KOPT-K1 (cell line): ENCODE results near the gene STX3.
"Not testable (repeated sequence)": the region's sequence is repeated elsewhere in the genome, so short reads cannot be mapped to it uniquely, and the experiment has no call there.

ENCODE experiments used
- H3K27ac ChIP-seq: fragments of 200-600 bp; sonication (generic); 2 replicates; pipeline ENCODE4 v1.5.1; 2016; ENCODE audit warnings: antibody characterized with exemption, mild to moderate bottlenecking, low read depth, low read length; ENCODE audit not compliant: poor library complexity, severe bottlenecking
- H3K36me3 ChIP-seq: fragments of 200-600 bp; sonication (generic); 2 replicates; pipeline ENCODE4 v1.5.1; 2017; ENCODE audit warnings: antibody characterized with exemption, mild to moderate bottlenecking, low read length, moderate library complexity; ENCODE audit not compliant: insufficient read depth
- H3K9me3 ChIP-seq: fragments of 200-600 bp; sonication (generic); 2 replicates; pipeline ENCODE4 v1.5.1; 2017; ENCODE audit warnings: antibody characterized with exemption, low read length, mild to moderate bottlenecking; ENCODE audit not compliant: insufficient read depth, poor library complexity, severe bottlenecking

The STX3 gene

DNA sequence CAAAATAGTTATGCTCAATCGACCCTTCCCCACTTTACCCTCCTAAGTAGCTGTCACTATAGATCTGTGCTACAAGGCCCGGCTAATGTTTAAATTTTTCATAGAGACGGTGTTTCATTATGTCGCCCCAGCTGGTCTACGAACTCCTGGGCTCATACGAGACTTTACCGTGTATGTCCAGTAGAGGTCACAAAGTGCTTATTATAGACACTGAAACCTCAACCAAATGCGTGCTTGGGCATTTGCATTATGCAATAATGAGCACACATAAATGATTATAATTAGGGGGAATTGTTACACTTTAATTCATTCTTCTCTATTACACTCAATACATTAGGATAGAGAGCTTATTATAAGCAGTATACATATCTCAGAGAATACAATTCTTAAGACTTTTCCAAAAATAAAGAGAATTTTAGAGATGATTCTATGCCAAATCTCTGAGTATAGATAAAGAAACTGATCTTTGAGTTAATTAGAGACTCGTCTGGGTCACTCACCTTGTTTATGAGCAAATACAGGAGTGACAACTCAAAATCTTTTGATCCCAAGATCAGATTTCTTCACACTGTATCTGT, 67.9 kb downstream of the STX3 start:
- no peaks in the 10 kb centered on the region for H3K9me3 ChIP-seq
- no peak overlapping the region for H3K27ac ChIP-seq
- H3K36me3 ChIP-seq = no peaks in the 10 kb centered on the region

DNA sequence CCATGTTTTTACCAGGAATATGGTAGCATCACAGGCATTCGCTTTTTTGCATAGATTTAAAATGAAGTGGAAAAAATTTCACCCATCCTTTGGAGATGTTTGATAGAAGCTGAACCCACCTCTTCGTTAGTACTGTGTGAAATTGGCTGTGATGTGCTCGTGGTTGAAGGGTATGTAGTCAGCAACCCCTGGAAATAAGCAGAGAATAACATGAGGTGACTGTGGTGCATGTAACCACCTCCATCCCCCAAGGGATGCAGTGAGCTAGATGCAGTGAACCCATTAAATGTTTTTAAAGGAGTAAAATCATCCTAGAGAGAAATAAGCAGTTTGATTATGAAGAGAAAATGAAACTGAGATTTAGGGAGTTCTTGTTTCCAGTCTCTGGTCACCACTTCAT, 74.2 kb downstream of the STX3 start:
- Histone ChIP-seq H3K9me3 (no peaks in the 10 kb centered on the region), H3K36me3 (no peaks in the 10 kb centered on the region), H3K27ac (no peak overlapping the region)

DNA sequence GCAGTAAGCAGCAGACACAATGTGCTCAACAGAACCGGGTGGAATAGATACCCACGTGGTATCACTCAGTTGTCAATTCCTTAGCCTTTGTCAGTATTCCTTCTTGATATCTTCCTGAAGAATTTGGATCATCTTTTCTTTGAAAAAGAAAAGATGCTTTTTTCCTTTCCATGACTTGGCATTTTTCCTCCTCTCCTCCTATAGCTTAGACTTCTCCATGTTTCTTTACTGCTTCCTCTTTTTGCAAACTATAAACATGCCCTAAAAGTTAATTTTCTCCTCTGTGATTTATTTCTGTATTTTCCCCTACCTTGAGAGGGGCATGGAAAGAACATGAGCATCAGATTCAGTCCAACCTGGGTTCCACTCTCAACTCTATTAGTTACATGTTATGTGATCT, 78.4 kb downstream of the STX3 start:
- H3K9me3 ChIP-seq = no peaks in the 10 kb centered on the region
- no peaks in the 10 kb centered on the region for H3K36me3 ChIP-seq
- H3K27ac ChIP-seq = no peak overlapping the region

DNA sequence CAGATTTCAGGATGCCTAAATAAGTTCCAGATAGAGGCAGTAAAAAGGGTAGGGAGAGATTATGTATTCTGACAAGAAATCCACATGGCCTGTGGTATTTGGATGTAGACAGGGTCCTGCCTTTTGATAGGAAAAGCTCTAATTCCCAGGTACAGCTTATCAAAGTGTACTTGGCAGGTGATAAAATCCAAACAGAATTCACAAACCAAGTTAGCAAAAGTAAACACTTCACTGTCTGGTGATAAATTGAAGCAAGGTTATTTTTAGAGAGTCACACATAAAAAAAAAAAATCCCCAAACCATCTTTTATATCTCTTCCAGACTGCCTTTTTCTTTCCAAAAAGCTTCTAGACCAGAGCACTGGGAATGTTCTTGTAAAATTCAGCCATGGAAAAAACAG, 84.4 kb downstream of the STX3 start:
- Histone ChIP-seq H3K36me3 (no peaks in the 10 kb centered on the region), H3K9me3 (no peaks in the 10 kb centered on the region), H3K27ac (no peak overlapping the region)

DNA sequence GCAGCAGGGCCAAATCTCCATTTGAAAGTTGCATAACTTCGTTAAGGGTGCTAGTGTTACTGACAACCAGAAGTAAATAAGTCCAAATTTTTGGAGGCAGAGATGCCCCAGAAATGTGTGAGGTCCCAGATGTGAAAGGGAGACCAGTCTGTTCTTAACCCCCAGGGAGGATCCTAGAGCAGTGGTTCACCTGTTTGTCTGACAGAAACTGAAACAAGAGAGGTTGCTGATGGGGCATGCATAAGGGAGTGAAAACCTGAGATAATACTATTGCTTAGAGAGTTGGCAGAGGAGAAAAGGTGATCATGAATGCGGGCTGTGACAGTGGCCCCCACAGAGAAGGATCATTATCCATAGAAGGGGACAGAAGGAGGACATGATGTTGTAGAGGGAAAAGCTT, 86.3 kb downstream of the STX3 start:
- H3K9me3 ChIP-seq = no peaks in the 10 kb centered on the region
- H3K36me3 ChIP-seq = no peaks in the 10 kb centered on the region
- H3K27ac ChIP-seq = no peak overlapping the region

DNA sequence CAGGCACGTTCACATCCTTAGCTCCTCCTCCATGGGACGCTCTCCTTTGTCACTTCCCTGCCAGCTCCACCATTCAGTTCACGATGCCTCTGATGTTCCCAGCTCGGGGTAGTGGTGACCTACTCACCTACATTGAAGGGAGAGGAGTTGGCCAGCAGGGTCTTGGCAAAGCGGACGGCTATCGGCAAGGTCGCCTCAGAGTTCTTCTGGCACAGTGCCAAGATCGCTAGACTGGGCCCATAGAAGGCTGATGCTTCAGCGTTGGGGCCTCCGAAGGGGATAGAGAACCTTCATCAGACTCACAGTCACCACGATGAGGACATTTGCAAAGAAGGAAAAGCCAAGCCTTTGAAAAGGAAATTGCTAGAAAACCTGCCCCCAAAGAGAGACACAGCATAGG, 87.1 kb downstream of the STX3 start:
- Histone ChIP-seq H3K36me3 (no peaks in the 10 kb centered on the region), H3K27ac (no peak overlapping the region), H3K9me3 (no peaks in the 10 kb centered on the region)

DNA sequence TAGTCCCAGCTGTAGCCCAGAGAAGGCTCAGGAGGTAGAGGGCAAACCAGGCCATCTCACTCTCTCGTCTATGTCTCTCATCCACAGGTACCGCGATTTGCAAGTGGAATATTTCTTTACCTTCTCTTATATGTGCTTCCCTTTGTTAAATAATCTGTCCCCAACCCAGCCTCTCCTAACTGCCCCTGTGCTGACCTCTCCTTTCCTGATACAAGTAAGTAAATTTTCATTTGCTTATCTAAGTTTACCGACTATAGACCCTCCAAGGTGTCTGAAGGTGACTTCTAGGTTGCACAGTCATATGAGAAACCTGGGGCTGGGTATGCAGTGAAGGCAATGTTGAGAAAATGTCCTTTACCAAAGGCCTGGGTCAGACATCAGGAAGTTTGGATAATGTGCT, 90.2 kb downstream of the STX3 start, which contains the start of gene CBLIF:
TSS of gene CBLIF (minus strand) at position 101 of the 400 bp plus-strand sequence. CDS start at position 55, 46 bp downstream.
- no peaks in the 10 kb centered on the region for H3K9me3 ChIP-seq
- H3K36me3 ChIP-seq = no peaks in the 10 kb centered on the region
- H3K27ac ChIP-seq = no peak within 1 kb of the TSS

DNA sequence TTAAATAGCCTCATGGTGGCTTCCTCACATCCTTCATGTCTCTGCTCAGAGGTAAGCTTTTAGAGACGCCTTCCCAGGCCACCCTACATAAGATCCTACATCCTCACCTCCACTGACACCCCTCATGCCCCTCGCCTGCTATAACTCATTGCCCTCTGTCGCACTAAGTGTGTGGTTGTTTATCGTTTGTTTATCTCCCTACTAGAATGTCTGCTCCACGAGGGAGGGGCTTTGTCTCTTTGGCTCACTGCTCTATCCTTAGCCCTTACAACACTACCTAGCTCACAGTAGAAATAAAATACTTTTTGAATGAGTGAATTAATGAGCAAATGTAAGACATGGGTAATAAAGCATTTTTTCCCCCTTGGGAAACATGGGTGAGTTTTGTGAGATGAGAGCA, 91.4 kb downstream of the STX3 start:
- Histone ChIP-seq H3K9me3 (no peaks in the 10 kb centered on the region), H3K27ac (no peak overlapping the region), H3K36me3 (no peaks in the 10 kb centered on the region)

DNA sequence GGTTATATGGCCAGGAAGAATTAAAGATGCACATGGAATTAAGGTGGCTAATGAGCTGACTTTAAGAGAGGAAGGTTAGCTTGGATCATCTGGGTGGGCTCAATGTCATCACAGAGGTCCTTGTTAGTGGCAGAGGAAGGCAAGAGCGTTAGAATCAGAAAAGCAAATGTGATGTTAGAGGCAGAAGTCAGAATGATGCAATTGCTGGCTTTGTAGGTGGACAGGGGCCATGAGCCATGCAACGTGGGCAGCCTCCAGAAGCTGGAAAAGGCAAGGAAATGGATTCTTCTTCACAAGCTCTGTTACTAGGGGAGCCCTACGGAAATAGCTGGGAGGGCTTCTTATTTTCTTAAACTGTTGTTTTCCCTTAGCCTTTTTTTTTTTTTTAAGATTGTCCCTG, 92.5 kb downstream of the STX3 start:
- Histone ChIP-seq H3K27ac (no peak overlapping the region), H3K9me3 (no peaks in the 10 kb centered on the region), H3K36me3 (no peaks in the 10 kb centered on the region)

DNA sequence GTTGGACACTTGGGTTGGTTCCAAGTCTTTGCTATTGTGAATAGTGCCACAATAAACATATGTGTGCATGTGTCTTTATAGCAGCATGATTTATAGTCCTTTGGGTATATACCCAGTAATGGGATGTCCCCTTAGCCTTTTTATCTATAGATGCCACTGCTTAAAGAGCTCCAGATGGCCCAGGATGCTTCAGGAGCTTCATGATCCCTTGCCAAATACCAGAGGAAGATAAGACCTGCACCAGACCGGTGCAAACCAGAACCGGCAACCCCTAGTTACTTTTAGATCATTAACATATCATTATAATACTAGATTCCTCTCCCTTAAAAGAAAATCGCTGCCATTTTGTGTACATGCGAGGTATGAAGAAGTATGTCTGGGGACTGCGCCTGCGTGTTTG, 93.3 kb downstream of the STX3 start:
- not testable (repeated sequence) for H3K9me3 ChIP-seq

DNA sequence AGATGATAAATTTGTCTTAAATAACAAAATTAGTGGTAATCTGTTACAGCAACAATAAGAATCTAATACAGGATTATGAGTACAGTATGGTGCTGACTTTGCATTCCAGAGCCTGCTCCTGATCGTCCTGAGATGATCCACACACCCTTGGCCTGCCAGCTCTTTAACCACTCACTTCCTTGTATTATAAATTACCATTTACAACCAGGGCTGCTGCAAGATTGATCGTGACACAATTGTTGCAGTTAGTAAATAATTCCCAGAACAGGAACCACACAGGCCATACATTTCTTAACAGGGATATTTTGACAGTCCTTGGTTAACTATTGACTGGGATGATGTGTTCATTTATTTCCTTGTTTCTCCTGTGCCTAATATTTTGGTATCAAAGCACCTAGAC, 94.0 kb downstream of the STX3 start:
- H3K9me3 ChIP-seq = no peaks in the 10 kb centered on the region
- no peaks in the 10 kb centered on the region for H3K36me3 ChIP-seq
- no peak overlapping the region for H3K27ac ChIP-seq

More for the DNA sequence above, 93.3 kb downstream of the STX3 start:
- not testable (repeated sequence) for H3K27ac ChIP-seq, H3K36me3 ChIP-seq

DNA sequence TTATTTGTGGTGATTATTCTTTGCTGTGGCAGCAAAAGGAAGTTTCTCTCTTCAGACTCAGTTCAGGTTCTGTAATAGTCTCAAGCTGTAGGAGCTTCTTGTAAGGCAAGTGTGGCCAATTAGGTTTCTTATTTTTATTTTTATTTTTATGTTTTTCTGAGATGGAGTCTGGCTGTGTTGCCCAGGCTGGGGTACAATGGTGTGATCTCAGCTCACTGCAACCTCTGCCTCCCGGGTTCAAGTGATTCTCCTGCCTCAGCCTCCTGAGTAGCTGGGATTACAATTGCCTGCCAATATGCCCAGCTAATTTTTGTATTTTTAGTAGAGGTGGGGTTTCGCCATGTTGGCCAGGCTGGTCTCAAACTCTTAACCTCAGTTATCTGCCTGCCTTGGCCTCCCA, 94.4 kb downstream of the STX3 start:
- H3K36me3 ChIP-seq, H3K27ac ChIP-seq, H3K9me3 ChIP-seq: not testable (repeated sequence)

DNA sequence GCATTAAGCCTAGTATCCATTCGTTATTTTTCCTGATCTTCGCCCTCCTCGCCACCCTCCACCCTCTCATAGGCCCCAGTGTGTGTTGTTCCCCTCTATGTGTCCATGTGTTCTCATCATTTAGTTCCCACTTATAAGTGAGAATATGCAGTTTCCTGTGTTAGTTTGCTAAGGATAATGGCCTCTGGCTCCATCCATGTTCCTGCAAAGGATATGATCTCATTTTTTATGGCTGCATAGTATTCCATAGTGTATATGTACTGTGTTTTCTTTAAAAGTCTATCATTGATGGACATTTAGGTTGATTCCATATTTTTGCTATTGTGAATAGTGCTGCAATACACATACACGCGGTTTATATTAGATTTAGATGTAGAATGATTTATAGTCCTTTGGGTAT, 96.2 kb downstream of the STX3 start:
- not testable (repeated sequence) for H3K36me3 ChIP-seq, H3K9me3 ChIP-seq, H3K27ac ChIP-seq

DNA sequence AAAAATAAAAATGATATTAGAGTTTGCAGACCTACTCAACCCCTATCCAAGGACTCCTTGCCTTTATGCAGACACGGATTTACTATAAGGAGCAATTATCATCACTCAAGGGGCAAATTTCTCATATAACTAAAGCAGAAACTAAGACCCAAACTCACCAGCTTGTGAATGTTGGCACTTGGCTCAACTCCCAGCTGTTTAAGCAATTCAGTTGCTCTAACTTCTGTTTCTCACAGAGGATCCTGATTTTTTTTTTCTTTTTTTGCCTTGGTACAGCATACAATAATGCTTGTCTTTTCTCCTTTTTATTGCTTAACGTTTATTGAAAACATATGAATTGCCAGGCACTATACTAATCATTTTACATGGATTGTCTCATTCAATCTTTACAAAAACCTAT, 99.7 kb downstream of the STX3 start:
- H3K27ac ChIP-seq = no peak overlapping the region
- H3K9me3 ChIP-seq = no peaks in the 10 kb centered on the region
- no peaks in the 10 kb centered on the region for H3K36me3 ChIP-seq
